HG03139 (cell line): ENCODE measurements around the gene NIT1.
A peak's percentile ranks its signal among the peaks of the same experiment; 100 is the strongest.

ENCODE experiments used
- ATAC-seq: cut with Tn5 transposase; IDR thresholded peaks from one replicate; pipeline ENCODE4 v1.9.1; 2021; ENCODE audit not compliant: unreplicated experiment

Gene NIT1

GRCh38 chr1:161083748-161084596, 33.9 kb upstream of the NIT1 start:
- no peak for ATAC-seq

- no peak for ATAC-seq
These were observed 33.3 kb upstream of the NIT1 start for GRCh38 chr1:161084597-161084988.

GRCh38 chr1:161085165-161085564, 32.7 kb upstream of the NIT1 start:
- ATAC-seq = no peak

- no peak for ATAC-seq
These were observed 31.4 kb upstream of the NIT1 start for GRCh38 chr1:161086457-161086856.

GRCh38 chr1:161088587-161089110, 29.3 kb upstream of the NIT1 start:
- ATAC-seq = no peak

- ATAC-seq = no peak
These were observed 28.5 kb upstream of the NIT1 start, which contains the start of gene NECTIN4 for GRCh38 chr1:161089251-161089924. NECTIN4 (minus strand) TSS chr1:161089558; CDS start chr1:161089296, 262 bp downstream.

- no peak for ATAC-seq
These were observed 28.0 kb upstream of the NIT1 start for GRCh38 chr1:161089938-161090337.

- no peak for ATAC-seq
These were observed 27.3 kb upstream of the NIT1 start for GRCh38 chr1:161090617-161091016.

- no peak for ATAC-seq
These were observed 26.8 kb upstream of the NIT1 start for GRCh38 chr1:161091093-161091492.

- no peak for ATAC-seq
These were observed 26.0 kb upstream of the NIT1 start for GRCh38 chr1:161091796-161092507.

GRCh38 chr1:161092621-161093028, 25.3 kb upstream of the NIT1 start:
- no peak for ATAC-seq

- no peak for ATAC-seq
These were observed 23.4 kb upstream of the NIT1 start for GRCh38 chr1:161094481-161094880.

GRCh38 chr1:161095230-161095629, 22.7 kb upstream of the NIT1 start:
- no peak for ATAC-seq

- no peak for ATAC-seq
These were observed 21.9 kb upstream of the NIT1 start for GRCh38 chr1:161096015-161096414.

GRCh38 chr1:161096530-161096929, 21.4 kb upstream of the NIT1 start:
- no peak for ATAC-seq

GRCh38 chr1:161098210-161099068, 19.5 kb upstream of the NIT1 start, which contains the start of gene KLHDC9:
KLHDC9 (plus strand) TSS chr1:161098361; CDS start chr1:161098536, 175 bp downstream.
- peak; percentile 68 for ATAC-seq

- no peak for ATAC-seq
These were observed 18.7 kb upstream of the NIT1 start for GRCh38 chr1:161099090-161099802.

- ATAC-seq = no peak
These were observed 17.3 kb upstream of the NIT1 start for GRCh38 chr1:161100556-161100955.

- no peak for ATAC-seq
These were observed 11.5 kb upstream of the NIT1 start for GRCh38 chr1:161106431-161106830.

- ATAC-seq = no peak
These were observed 6.8 kb upstream of the NIT1 start for GRCh38 chr1:161111117-161111516.
